Endothelial cell of umbilical vein (primary cell): ENCODE data around the gene KCND2.
A peak's percentile ranks its signal among the peaks of the same experiment; 100 is the strongest.

Experiments used
- EZH2 ChIP-seq: IDR thresholded peaks from 2 replicates; pipeline ENCODE4 v1.6.1; 2012; ENCODE audit warnings: borderline replicate concordance, low read depth, mild to moderate bottlenecking, moderate library complexity, low read length, inconsistent platforms; ENCODE audit not compliant: severe bottlenecking
- FOS ChIP-seq: IDR thresholded peaks from 2 replicates; pipeline ENCODE4 v1.6.1; 2011; ENCODE audit warnings: mild to moderate bottlenecking, low read length, moderate library complexity, borderline replicate concordance; ENCODE audit not compliant: insufficient read depth
- JUN ChIP-seq: IDR thresholded peaks from 2 replicates; pipeline ENCODE4 v1.6.1; 2011; ENCODE audit warnings: borderline replicate concordance, low read depth; ENCODE audit not compliant: insufficient read length, insufficient read depth
- MYC ChIP-seq: IDR thresholded peaks from one replicate; pipeline ENCODE4 v1.6.1; 2011; ENCODE audit warnings: mild to moderate bottlenecking, low read depth, low read length
- POLR2A ChIP-seq: IDR thresholded peaks from 2 replicates; pipeline ENCODE4 v1.6.1; 2012; ENCODE audit warnings: low read depth, mild to moderate bottlenecking, control low read depth, low read length
- POLR2AphosphoS5 ChIP-seq: IDR thresholded peaks from 2 replicates; pipeline ENCODE4 v1.6.1; 2012; ENCODE audit warnings: low read depth, mild to moderate bottlenecking, control low read depth, low read length, moderate library complexity; ENCODE audit not compliant: insufficient read depth
- TF ChIP-seq, protein P1 (sequence below), 2 donors: IDR thresholded peaks; 1 replicate in 1 of 2; 2 replicates in 1 of 2; pipeline ENCODE4 v1.5.1; 2011; ENCODE audit warnings: low read length in 2 of 2, mild to moderate bottlenecking in 2 of 2, moderate library complexity in 2 of 2, control low read depth in 1 of 2, inconsistent platforms in 1 of 2, low read depth in 1 of 2; ENCODE audit not compliant: insufficient read depth in 1 of 2; ENCODE audit errors: extremely low read depth in 1 of 2
- TF ChIP-seq, protein P2 (sequence below): IDR thresholded peaks from 2 replicates; pipeline ENCODE4 v1.6.1; 2011; ENCODE audit not compliant: insufficient read depth, insufficient read length

DNA sequence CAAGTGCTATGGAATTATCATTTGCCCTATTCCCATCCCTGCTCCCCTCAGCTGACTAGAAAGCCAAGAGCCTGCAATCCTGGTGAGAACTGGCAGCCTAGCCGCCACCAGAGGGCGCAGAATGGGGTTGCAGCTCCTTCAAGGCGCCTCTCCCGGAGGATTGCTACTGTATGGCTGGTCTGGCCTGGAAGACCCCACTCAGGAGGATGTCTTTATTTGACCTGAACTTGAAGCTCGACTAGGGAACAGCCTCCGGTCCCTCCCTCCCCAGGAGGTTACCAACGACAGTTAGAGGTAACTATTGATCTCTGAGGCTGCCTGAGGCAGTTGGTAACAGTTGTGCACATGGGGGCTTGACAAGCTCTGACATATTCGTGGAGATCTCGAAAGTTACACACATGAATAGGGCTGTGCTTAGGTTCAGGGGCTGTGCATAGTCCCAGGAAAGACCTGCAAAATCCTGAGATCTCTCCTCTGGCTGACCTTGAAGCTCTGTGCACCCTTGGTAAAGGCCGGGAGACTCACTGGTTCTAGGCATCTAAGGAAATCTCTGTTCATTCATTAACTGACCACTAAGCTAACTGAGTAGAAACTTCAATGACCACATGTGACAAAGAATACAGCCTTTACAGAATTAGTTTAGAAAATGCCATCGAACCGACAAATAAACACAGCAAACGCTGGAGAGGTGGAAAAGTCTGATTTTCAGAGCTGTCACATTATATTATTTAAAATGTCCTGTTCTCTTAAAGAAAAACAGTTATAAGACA, 519.3 kb downstream of the KCND2 start:
- TF ChIP-seq POLR2A, result no peak
- TF ChIP-seq POLR2AphosphoS5, result no peak
- TF ChIP-seq, protein P1, sequence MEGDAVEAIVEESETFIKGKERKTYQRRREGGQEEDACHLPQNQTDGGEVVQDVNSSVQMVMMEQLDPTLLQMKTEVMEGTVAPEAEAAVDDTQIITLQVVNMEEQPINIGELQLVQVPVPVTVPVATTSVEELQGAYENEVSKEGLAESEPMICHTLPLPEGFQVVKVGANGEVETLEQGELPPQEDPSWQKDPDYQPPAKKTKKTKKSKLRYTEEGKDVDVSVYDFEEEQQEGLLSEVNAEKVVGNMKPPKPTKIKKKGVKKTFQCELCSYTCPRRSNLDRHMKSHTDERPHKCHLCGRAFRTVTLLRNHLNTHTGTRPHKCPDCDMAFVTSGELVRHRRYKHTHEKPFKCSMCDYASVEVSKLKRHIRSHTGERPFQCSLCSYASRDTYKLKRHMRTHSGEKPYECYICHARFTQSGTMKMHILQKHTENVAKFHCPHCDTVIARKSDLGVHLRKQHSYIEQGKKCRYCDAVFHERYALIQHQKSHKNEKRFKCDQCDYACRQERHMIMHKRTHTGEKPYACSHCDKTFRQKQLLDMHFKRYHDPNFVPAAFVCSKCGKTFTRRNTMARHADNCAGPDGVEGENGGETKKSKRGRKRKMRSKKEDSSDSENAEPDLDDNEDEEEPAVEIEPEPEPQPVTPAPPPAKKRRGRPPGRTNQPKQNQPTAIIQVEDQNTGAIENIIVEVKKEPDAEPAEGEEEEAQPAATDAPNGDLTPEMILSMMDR (IDR thresholded peaks at IDR 0.05; ENCODE audit: extremely low read depth in 1 of 2, insufficient read depth in 1 of 2, low read depth in 1 of 2, low read length in 2 of 2), result peak; percentile 95
- TF ChIP-seq, protein P2, sequence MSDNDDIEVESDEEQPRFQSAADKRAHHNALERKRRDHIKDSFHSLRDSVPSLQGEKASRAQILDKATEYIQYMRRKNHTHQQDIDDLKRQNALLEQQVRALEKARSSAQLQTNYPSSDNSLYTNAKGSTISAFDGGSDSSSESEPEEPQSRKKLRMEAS, result no peak
- no peak for TF ChIP-seq JUN
- TF ChIP-seq EZH2, result no peak
- TF ChIP-seq MYC, result no peak
- no peak for TF ChIP-seq FOS
